HepG2 (cell line): ENCODE measurements around the gene CHD9. TPM values are rescaled to one million over a fixed set of nuclear protein-coding genes. Genes with fewer than 3 reads are reported as not detected.

Experiments used
- ATAC-seq: fragments of 200-7000 bp; cut with Tn5 transposase; 3 replicates; pipeline ENCODE4 v1.9.1; 2020; ENCODE audit warnings: mild to moderate bottlenecking, moderate library complexity
- BruUV-seq: library from RNA; stranded (reverse); fragments of 400-500 nt; replicated peaks from 2 replicates; lab custom pipeline; 2021; lab: Mats Ljungman, UMichigan
- CTCF ChIA-PET: fragments of 300-600 bp; formaldehyde crosslinking; extraction: SDS; loops from one replicate; lab custom pipeline; 2021; ENCODE audit warnings: low total read pairs, inconsistent platforms, low intra/inter-chr PET ratio; lab: Yijun Ruan, JAX
- POLR2A ChIA-PET: fragments of 350-600 bp; sonication (Branson Sonifier 250); formaldehyde crosslinking; loops from one replicate; lab custom pipeline; 2020; ENCODE audit warnings: antibody characterized with exemption, inconsistent platforms; lab: Yijun Ruan, JAX
- DNase-seq: peaks from one replicate; pipeline ENCODE4 v3.0.0-alpha.2; 2015; ENCODE audit warnings: low spot score
- FAIRE-seq: peaks from 3 replicates; lab custom pipeline; 2011; peaks lifted over from hg19 to GRCh38; lab: Jason Lieb, UNC
- H2AFZ ChIP-seq: one replicate; pipeline ENCODE4 v1.6.1; 2011; ENCODE audit warnings: low read length, inconsistent platforms
- H3K27ac ChIP-seq: fragments of 300-600 bp; 3 replicates; pipeline ENCODE4 v1.8.0; 2011; ENCODE audit warnings: mixed run types, mild to moderate bottlenecking, mixed read lengths, low read length, inconsistent platforms; ENCODE audit not compliant: insufficient read depth; ENCODE audit errors: extremely low read length
- H3K27me3 ChIP-seq, 2 experiments: fragments of 200-600 bp in 1 of 2; 2 replicates in 1 of 2; 3 replicates in 1 of 2; pipeline versions ENCODE4 v1.6.0 to v1.8.0; 2011; ENCODE audit warnings: low read length in 2 of 2, mild to moderate bottlenecking in 2 of 2, moderate library complexity in 2 of 2, inconsistent platforms in 1 of 2; ENCODE audit not compliant: insufficient read depth in 2 of 2, control insufficient read depth in 1 of 2
- H3K36me3 ChIP-seq, 2 experiments: fragments of 200-600 bp in 1 of 2; replicated peaks in 1 of 2; 2 replicates in 1 of 2; 3 replicates in 1 of 2; pipeline versions ENCODE4 v1.5.1 to v1.8.0; 2011; ENCODE audit warnings: low read length in 2 of 2, inconsistent platforms in 1 of 2; ENCODE audit not compliant: insufficient read depth in 2 of 2, control insufficient read depth in 1 of 2
- H3K4me1 ChIP-seq: 2 replicates; pipeline ENCODE4 v1.5.1; 2012; ENCODE audit warnings: low read length, inconsistent platforms; ENCODE audit not compliant: insufficient read depth
- H3K4me2 ChIP-seq: 2 replicates; pipeline ENCODE4 v1.6.0; 2011; ENCODE audit warnings: low read depth, low read length, inconsistent platforms
- H3K4me3 ChIP-seq, 3 experiments: fragments of 200-600 bp in 1 of 3; sonication (generic), shearing (Covaris generic) in 1 of 3; replicated peaks in 1 of 3; 2 replicates each; pipeline ENCODE4 v1.5.1; 2011 to 2016; ENCODE audit warnings: low read length in 3 of 3, inconsistent platforms in 2 of 3, low read depth in 2 of 3, mild to moderate bottlenecking in 2 of 3, control low read depth in 1 of 3, mixed read lengths in 1 of 3; ENCODE audit not compliant: insufficient read depth in 1 of 3
- H3K79me2 ChIP-seq: one replicate; pipeline ENCODE4 v1.6.1; 2011; ENCODE audit warnings: low read length, inconsistent platforms; ENCODE audit not compliant: insufficient read depth
- H3K9ac ChIP-seq: 2 replicates; pipeline ENCODE4 v1.6.0; 2011; ENCODE audit warnings: mild to moderate bottlenecking, low read depth, low read length, inconsistent platforms; ENCODE audit not compliant: insufficient read depth
- H3K9me3 ChIP-seq: 2 replicates; pipeline ENCODE4 v1.5.1; 2012; ENCODE audit warnings: mild to moderate bottlenecking, low read length
- H4K20me1 ChIP-seq: 2 replicates; pipeline ENCODE4 v1.6.0; 2011; ENCODE audit warnings: inconsistent platforms, mild to moderate bottlenecking, low read length, moderate library complexity; ENCODE audit not compliant: insufficient read depth
- ATF7-NPFF ChIP-seq: sonication (generic); formaldehyde crosslinking; IDR thresholded peaks from 2 replicates; pipeline ENCODE4 v1.8.1; 2023; ENCODE audit warnings: mild to moderate bottlenecking, low read depth, missing genetic modification reagents, moderate library complexity
- GATAD1 ChIP-seq: IDR thresholded peaks from 2 replicates; pipeline ENCODE4 v1.6.1; 2016; ENCODE audit warnings: missing genetic modification reagents, missing compliant biosample characterization
- MXD1 ChIP-seq: sonication (generic); formaldehyde crosslinking; IDR thresholded peaks from 2 replicates; pipeline ENCODE4 v1.4.0; 2020; ENCODE audit warnings: mild to moderate bottlenecking, missing genetic modification reagents
- ZMYM3 ChIP-seq: sonication (generic); formaldehyde crosslinking; IDR thresholded peaks from 2 replicates; pipeline ENCODE4 v1.5.1; 2020; ENCODE audit warnings: mild to moderate bottlenecking, missing genetic modification reagents
- ZNF276 ChIP-seq: sonication (generic); formaldehyde crosslinking; IDR thresholded peaks from 2 replicates; pipeline ENCODE4 v1.4.0; 2020; ENCODE audit warnings: mild to moderate bottlenecking, low read depth, missing genetic modification reagents
- WGBS: methylation state at CpG from one replicate; pipeline ENCODE4 v1.1.6; 2017; ENCODE audit warnings: low lambda C conversion rate; 5-methylcytosine and 5-hydroxymethylcytosine counted together
- in situ Hi-C: cut with HindIII; loops from 2 replicates; pipeline ENCODE4 v1.10.0; 2017; ENCODE audit warnings: low pct_unique_long_range_greater_than_20kb; ENCODE audit not compliant: extremely low pct_ligation_motif_present
- intact Hi-C: fragments of 100-400 bp; cut with micrococcal nuclease; formaldehyde crosslinking; loops from one replicate; pipeline ENCODE4 v1.10.0; 2022; ENCODE audit not compliant: unreplicated experiment
- polyA plus RNA-seq, 8 experiments: library from polyadenylated mRNA; depleted of rRNA in 3 of 8; stranded (reverse) in 7 of 8; unstranded in 1 of 8; fragments of >200 nt; fragmentation: Illumina TruSeq in 4 of 8; extraction: Trizol in 4 of 8; gene quantifications; 2 replicates each; pipeline versions ENCODE4 v1.2.1 to v1.2.3, GENCODE V29; 2011 to 2016; ENCODE audit warnings: low read depth in 4 of 8, missing spikeins in 1 of 8, mixed read lengths in 1 of 8; ENCODE audit not compliant: insufficient read depth in 1 of 8
- total RNA-seq, 5 experiments: library from RNA; depleted of rRNA; stranded (reverse); fragments of >200 nt; fragmentation: Illumina TruSeq; extraction: Trizol; gene quantifications; 2 replicates each; pipeline ENCODE4 v1.2.3, GENCODE V29; 2016; ENCODE audit warnings: low read depth in 1 of 5

The CHD9 gene
- total and polyA plus RNA-seq, 2 of the 13 experiments (the other 11 are each of a cell fraction or from before 2014, with no cell fraction given) = 23.4 to 27.7 TPM

- in situ Hi-C loops (loop anchor here (10.0 kb wide), 1 partner anchor 72 kb away; the partner anchor contains the start of genes CHD9 and CHD9NB), intact Hi-C loops (no loop called here)
- Histone ChIP-seq H3K36me3 (no peaks in the 10 kb centered on the region), H4K20me1 (no peaks in the 10 kb centered on the region), H3K9ac (no peak overlapping the region), H3K79me2 (peaks cover under 1% of the 10 kb centered on the region), H2AFZ (no peak overlapping the region), H3K27ac (no peak overlapping the region), H3K4me2 (no peak overlapping the region), H3K4me3 (no peak overlapping the region), H3K4me1 (peaks cover 12% of the 10 kb centered on the region), H3K9me3 (no peaks in the 10 kb centered on the region), H3K27me3 (no peaks in the 10 kb centered on the region; a peak in 2 of 5 replicates)
- FAIRE-seq (no peak), DNase-seq (no peak), ATAC-seq (no peak)
- no TSS peak for BruUV-seq
- ChIA-PET POLR2A (no interaction called here), CTCF (no interaction called here)
- no peak for TF ChIP-seq ATF7-NPFF
- no peak for TF ChIP-seq ZMYM3
- TF ChIP-seq ZNF276 (CRISPR knock-in tag) = no peak
- no peak for TF ChIP-seq MXD1
- no peak for TF ChIP-seq GATAD1 (CRISPR knock-in tag)
- WGBS = 98% methylated on average over 5 of the region's 5 CpGs
Observed at GRCh38 chr16:53126390-53126789, 71.6 kb downstream of the CHD9 start.
